Mesenteric fat pad (tissue), 1 donor: Measurements from ENCODE around the gene C1QTNF9. TPM values are rescaled to one million over a fixed set of nuclear protein-coding genes. Genes with fewer than 3 reads are reported as not detected.
"Not testable (repeated sequence)": the region's sequence is repeated elsewhere in the genome, so short reads cannot be mapped to it uniquely, and the experiment has no call there.

Experiments
- DNase-seq: peaks from one replicate; pipeline ENCODE4 v3.0.0-alpha.2; 2020; ENCODE audit warnings: low spot score
- total RNA-seq: library from RNA; stranded (reverse); fragmentation: NEBNext Ultra II Directional; extraction: Animal tissue kit (Norgen Biotek cat#: 25700); gene quantifications from one replicate; pipeline ENCODE4 v1.2.1, GENCODE V29; 2021
- donor health status: DM: yes; HTN: yes; CAD: no.

C1QTNF9 gene
- total RNA-seq, 1 donor from 2014 or later = 1.0 TPM

- not testable (repeated sequence) for DNase-seq
Observed at GRCh38 chr13:24321416-24321815, 12.0 kb downstream of the C1QTNF9 start.

- not testable (repeated sequence) for DNase-seq
Observed at GRCh38 chr13:24322470-24322869, 13.1 kb downstream of the C1QTNF9 start.

- DNase-seq = no peak
Observed at GRCh38 chr13:24323036-24323738, 13.8 kb downstream of the C1QTNF9 start.

DNA sequence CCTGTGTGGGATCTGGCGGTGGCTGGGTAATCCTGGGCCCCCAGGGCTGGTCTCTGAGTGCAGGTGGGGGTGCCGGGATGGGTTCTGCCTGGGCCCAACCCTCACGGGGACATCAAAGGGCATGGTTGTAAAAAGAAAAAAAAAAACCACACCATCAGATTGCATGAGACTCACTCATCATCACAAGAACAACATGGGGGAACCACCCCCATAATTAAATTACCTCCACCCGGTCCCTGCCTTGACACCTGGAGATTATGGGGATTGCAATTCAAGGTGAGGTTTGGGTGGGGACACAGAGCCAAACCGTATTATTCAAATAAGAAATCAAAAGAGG, 14.3 kb downstream of the C1QTNF9 start:
- no peak for DNase-seq

DNA sequence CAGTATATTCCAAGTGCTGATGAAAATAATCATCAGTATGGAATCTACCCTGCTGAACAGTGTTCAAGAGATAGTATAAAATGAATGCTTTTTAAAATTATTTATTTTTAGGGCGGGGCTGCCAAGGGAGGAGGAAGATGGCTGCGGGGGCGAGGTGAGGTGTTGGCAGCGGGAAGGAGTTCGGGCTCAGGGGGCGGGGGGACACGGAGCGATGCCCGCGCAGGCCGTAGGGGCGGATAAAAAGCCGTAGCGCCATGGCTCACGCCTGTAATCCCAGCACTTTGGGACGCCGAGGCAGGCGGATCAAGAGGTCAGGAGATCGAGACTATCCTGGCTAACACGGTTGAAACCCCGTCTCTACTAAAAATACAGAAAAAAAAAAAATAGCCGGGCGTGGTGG, 18.2 kb downstream of the C1QTNF9 start:
- not testable (repeated sequence) for DNase-seq

- DNase-seq = no peak
Observed at GRCh38 chr13:24328145-24328544, 18.8 kb downstream of the C1QTNF9 start.

GRCh38 chr13:24338721-24339120, 29.3 kb downstream of the C1QTNF9 start:
- no peak for DNase-seq

- DNase-seq = no peak
Observed at GRCh38 chr13:24339937-24340607, 30.7 kb downstream of the C1QTNF9 start.

DNA sequence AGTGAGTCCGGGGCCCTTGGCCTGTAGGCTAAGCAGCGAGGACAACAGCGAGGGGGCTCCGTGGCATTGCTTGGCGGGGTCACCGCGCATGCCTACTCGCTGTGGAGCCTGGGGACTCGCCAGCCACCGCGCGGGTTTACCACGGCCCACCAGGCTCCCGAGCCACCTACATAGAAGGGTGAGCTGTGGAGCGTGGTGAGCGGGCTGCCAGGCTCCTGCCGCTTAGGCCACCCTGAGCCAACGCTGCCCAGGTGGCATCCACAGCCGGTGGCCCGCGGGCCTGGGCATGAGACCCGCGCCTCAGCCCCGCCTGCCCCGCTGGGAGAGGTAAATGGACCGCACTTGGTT, 31.2 kb downstream of the C1QTNF9 start:
- DNase-seq = peak; percentile 60

- no peak for DNase-seq
Observed at GRCh38 chr13:24341439-24341838, 32.1 kb downstream of the C1QTNF9 start.

DNA sequence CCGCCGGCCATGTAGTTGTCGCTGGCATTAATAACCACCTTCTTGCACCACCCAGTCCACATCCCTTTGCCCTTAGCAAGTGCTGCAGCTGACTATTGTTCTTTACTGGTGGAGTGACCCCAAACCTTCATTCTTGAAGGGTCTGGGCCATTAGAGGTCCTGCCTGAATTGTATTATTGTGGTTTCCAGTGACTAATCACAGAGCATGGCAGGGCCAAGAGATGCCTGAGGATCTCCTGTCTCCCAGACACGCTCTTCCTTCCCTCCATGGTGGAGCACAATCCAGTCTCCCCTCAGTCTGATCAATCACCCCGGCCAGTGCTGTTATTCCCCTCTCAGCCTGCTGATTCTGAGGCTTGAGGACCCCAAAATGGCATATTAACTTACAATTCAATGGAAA, 39.0 kb downstream of the C1QTNF9 start:
- DNase-seq = no peak

DNA sequence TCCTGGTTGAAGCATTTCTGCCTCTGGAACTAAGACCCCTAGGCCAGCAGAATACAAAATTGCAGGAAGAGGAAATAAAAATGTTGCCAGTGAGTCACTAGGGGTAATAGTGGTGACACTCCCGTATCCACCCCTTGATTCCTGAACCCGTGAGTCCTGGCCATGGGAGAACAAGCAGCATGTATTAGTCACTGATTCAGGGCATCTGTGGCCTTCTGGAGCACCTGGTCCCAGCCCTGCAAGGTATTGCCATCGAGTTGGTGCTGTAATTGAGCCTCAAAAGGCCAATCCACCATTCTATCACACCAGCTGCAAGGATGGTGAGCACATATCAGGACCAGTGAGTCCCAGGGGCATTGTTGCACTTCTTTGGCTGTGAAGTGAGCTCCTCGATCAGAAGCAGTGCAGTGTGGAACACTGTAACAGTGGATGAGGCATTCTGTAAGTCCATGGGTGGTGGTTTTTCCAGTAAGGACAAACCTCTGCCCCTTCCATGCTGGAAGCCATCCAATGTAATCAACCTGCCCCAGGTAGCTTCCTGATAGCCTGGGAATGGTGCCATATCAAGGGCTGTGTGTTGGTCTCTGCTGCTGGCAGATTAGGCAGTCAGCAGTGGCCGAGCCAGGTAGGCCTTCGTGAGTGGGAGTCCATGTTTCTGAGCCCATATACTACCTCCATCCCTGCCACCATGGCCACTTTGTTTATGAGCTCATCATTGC, 39.6 kb downstream of the C1QTNF9 start:
- peak; percentile 68 for DNase-seq

GRCh38 chr13:24349778-24350664, 40.6 kb downstream of the C1QTNF9 start:
- not testable (repeated sequence) for DNase-seq

- DNase-seq = no peak
Observed at GRCh38 chr13:24351423-24351822, 42.0 kb downstream of the C1QTNF9 start.

GRCh38 chr13:24353736-24354135, 44.4 kb downstream of the C1QTNF9 start:
- no peak for DNase-seq

GRCh38 chr13:24355103-24355502, 45.7 kb downstream of the C1QTNF9 start:
- no peak for DNase-seq

DNA sequence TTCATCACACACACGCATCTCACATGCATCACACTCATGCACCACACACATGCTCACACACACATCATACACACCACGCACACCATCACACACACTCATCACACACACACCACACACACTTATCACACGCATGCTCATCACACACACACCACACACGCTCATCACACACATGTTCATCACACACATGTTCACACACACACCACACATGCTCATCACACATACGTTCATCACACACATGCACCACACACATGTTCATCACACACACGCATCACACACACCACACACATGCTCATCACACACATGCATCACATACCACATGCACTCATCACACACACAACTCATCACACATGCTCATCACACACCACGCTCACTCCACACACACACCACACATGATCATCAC, 46.9 kb downstream of the C1QTNF9 start:
- DNase-seq = no peak

DNA sequence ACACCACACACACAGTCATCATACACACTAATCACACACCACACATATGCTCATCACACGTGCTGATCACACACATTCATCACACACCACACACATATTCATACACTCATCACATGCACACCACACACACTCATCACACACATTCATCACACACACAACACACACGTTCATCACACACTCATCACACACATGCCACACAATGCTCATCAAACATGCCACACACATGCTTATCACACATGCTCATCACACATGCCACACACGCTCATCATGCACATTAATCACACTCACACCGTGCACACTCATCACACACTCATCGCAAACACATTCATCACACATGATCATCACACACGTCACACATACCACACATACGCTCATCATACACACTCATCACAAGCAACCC, 47.5 kb downstream of the C1QTNF9 start:
- no peak for DNase-seq

DNA sequence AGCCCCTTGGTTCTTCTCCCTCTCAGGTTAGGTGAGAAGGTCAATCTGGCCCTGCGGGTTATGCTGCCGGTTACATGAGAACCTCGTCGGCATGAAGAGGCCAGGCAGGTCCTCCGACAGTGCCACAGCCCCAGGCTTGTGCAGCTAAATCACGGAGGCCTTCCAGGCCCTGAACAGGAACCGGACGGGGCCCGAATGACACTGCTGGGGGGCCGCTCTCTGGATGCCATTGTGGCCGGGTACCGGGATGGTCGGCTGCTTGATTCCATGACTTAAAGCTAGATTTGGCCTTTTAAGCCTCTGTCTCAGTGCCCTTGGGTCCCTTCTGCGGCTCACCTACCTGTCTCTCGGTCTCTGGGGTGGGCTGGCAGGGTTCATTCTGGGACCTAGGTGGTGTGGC, 48.4 kb downstream of the C1QTNF9 start:
- no peak for DNase-seq

DNA sequence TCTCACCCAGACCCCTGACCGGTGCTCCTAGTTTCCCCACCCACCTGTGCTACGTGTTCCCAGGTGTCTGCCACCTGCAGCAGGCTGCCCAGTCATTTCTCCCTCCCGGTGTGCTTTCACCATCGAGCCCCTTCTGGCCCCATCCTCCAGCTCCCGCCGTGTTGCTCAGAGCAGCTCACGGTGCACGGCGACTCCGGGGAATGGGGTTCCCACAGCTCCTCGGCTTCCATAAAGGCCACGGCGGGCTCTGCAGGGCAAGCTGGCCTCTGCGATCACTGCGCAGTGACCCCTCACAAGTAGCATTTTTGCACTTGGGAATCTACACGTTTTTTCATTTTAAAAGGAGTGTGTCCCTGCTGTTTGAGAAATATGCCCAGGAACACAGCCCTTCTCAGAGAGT, 49.5 kb downstream of the C1QTNF9 start:
- not testable (repeated sequence) for DNase-seq

GRCh38 chr13:24359252-24359651, 49.9 kb downstream of the C1QTNF9 start:
- DNase-seq = not testable (repeated sequence)
